ENCODE measurements around the gene OR9A2.

The OR9A2 gene

DNA sequence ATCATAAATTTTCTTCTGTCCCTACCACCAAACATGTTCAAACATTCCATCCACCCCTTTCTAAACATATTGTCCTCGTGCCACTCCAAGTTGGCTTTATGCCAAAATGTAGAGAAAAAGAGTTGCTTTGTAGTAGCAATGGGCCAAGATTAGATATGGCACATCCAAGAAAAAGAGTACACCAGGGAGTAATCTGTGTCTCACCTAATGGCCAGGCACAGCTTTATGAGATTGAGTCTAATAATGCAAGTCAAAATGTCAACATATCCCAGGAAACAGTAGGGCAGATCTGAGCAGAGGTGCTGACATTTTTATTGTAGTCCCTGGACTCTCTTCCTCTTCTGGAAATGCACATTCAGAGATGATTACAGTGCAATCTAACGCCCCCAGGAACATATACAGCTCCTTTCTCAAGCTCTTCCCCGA lies 19.5 kb upstream of the OR9A2 start:
- peak; percentile 24 for DNase-seq (ENCODE audit: low read depth)
- H3K4me3 ChIP-seq (ENCODE audit: control insufficient read depth, low read depth, low read length): no peak overlapping the region
- no peak for TF ChIP-seq CTCF (conservative IDR thresholded peaks at IDR 0.05; ENCODE audit: control insufficient read depth, insufficient read depth, low read depth, low read length)

- H3K4me3 ChIP-seq (ENCODE audit: control insufficient read depth, low read depth, low read length): no peak overlapping the region
- no peak for TF ChIP-seq CTCF (conservative IDR thresholded peaks at IDR 0.05; ENCODE audit: control insufficient read depth, insufficient read depth, low read depth, low read length)
- DNase-seq (ENCODE audit: low read depth): peak; percentile 40
Observed at GRCh38 chr7:143043391-143043790, 16.5 kb upstream of the OR9A2 start.

DNA sequence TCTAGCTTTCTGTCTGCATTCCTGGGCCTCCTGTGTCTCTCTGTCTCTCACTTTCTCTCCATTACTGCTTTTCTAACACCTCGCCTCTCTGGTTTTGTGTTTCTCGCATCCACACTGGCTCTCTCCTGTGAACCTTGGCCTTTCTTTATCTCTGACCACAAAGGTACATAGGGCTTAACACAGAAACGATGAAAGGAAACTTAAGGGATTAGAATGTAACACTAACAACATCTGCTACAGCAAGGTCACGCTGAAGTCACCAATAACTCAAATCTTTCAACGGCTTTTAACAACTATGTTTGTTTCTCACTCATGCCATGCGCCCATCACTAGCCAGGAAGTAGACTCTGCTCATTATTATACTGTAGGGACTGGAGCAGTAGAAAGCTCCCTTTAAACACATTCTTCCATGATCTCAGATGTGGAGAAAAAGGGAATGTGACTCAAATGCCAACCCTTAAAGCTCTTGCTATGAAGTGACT lies 15.9 kb upstream of the OR9A2 start:
- TF ChIP-seq CTCF (conservative IDR thresholded peaks at IDR 0.05; ENCODE audit: control insufficient read depth, insufficient read depth, low read depth, low read length): no peak
- DNase-seq (ENCODE audit: low read depth): no peak
- no peak overlapping the region for H3K4me3 ChIP-seq (ENCODE audit: control insufficient read depth, low read depth, low read length)

GRCh38 chr7:143042159-143042789 lies 15.3 kb upstream of the OR9A2 start:
- no peak for TF ChIP-seq CTCF (conservative IDR thresholded peaks at IDR 0.05; ENCODE audit: control insufficient read depth, insufficient read depth, low read depth, low read length)
- DNase-seq (ENCODE audit: low read depth): no peak

DNA sequence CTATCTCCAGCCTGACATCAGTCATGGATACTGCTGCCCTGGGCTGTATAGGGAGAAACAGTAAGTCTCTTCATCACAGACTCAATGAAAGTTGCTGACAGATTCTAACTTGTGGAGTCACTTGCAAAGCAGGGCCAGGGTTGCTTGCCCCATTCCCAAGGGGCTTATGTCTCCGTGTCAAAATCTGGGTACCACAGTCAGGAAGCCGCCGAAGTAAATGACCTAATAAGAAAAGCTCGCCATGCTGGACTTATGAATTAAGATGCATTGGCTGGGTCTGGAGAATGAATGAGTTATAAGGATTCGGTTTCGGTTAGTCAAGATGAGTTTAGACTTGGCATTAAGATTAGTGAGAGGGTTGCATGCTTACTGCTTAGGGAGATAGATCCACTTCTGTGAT lies 14.4 kb upstream of the OR9A2 start:
- no peak for DNase-seq (ENCODE audit: low read depth)
- no peak for TF ChIP-seq CTCF (conservative IDR thresholded peaks at IDR 0.05; ENCODE audit: control insufficient read depth, insufficient read depth, low read depth, low read length)
- H3K4me3 ChIP-seq (ENCODE audit: control insufficient read depth, low read depth, low read length): no peak overlapping the region

More at GRCh38 chr7:143042159-143042789, 15.3 kb upstream of the OR9A2 start:
- H3K4me3 ChIP-seq (ENCODE audit: control insufficient read depth, low read depth, low read length): no peak overlapping the region

GRCh38 chr7:143040209-143040715 lies 13.3 kb upstream of the OR9A2 start:
- DNase-seq (ENCODE audit: low read depth): peak; percentile 45

More at GRCh38 chr7:143040209-143040715, 13.3 kb upstream of the OR9A2 start:
- no peak for TF ChIP-seq CTCF (conservative IDR thresholded peaks at IDR 0.05; ENCODE audit: control insufficient read depth, insufficient read depth, low read depth, low read length)
- H3K4me3 ChIP-seq (ENCODE audit: control insufficient read depth, low read depth, low read length): no peak overlapping the region

All from fibroblast of mammary gland (primary cell).